Endothelial cell of umbilical vein (primary cell): ENCODE results near the gene CAPS. TPM values are rescaled to one million over a fixed set of nuclear protein-coding genes. Genes with fewer than 3 reads are reported as not detected.

Experiments
- BruUV-seq: library from RNA; stranded (reverse); fragments of 400-500 nt; replicated peaks from 2 replicates; lab custom pipeline; 2021; lab: Mats Ljungman, UMichigan
- CTCF ChIA-PET: fragments of 300-600, 350-600 bp; sonication (Branson Sonifier 250); formaldehyde crosslinking; loops from one replicate; lab custom pipeline; 2021; ENCODE audit warnings: antibody characterized with exemption, inconsistent platforms; lab: Charles Lee
- POLR2A ChIA-PET: fragments of 300-600, 350-600 bp; sonication (Branson Sonifier 250); formaldehyde crosslinking; loops from one replicate; lab custom pipeline; 2021; ENCODE audit warnings: antibody characterized with exemption, inconsistent platforms; lab: Charles Lee
- DNase-seq: peaks from one replicate; pipeline ENCODE4 v3.0.0-alpha.2; 2011; ENCODE audit warnings: low read depth, low spot score
- FAIRE-seq: peaks from 2 replicates; lab custom pipeline; 2011; peaks lifted over from hg19 to GRCh38; lab: Jason Lieb, UNC
- H2AFZ ChIP-seq: 2 replicates; pipeline ENCODE4 v1.6.0; 2012; ENCODE audit warnings: low read depth, low read length, control low read depth, inconsistent platforms
- H3K27ac ChIP-seq: 2 replicates; pipeline ENCODE4 v1.5.1; 2011; ENCODE audit warnings: low read depth, mild to moderate bottlenecking, control low read depth, low read length, moderate library complexity; ENCODE audit not compliant: insufficient read depth
- H3K27me3 ChIP-seq, 2 experiments: 2 replicates each; pipeline versions ENCODE4 v1.6.0 to v1.6.1; 2011; ENCODE audit warnings: low read length in 2 of 2, mixed read lengths in 1 of 2; ENCODE audit not compliant: control insufficient read depth in 2 of 2, insufficient read depth in 2 of 2
- H3K36me3 ChIP-seq, 2 experiments: 2 replicates in 1 of 2; 3 replicates in 1 of 2; pipeline ENCODE4 v1.5.1; 2011; ENCODE audit warnings: low read length in 2 of 2, mild to moderate bottlenecking in 1 of 2, moderate library complexity in 1 of 2; ENCODE audit not compliant: control insufficient read depth in 2 of 2, insufficient read depth in 2 of 2; ENCODE audit errors: extremely low read depth in 1 of 2
- H3K4me1 ChIP-seq: 3 replicates; pipeline ENCODE4 v1.5.1; 2011; ENCODE audit warnings: mild to moderate bottlenecking, low read length; ENCODE audit not compliant: control insufficient read depth, insufficient read depth; ENCODE audit errors: extremely low read depth
- H3K4me2 ChIP-seq: 2 replicates; pipeline ENCODE4 v1.6.1; 2011; ENCODE audit warnings: low read length, control low read depth, mixed read lengths; ENCODE audit not compliant: insufficient read depth
- H3K4me3 ChIP-seq, 3 experiments: fragments of 200-600 bp in 1 of 3; sonication (generic), shearing (Covaris generic) in 1 of 3; replicated peaks in 1 of 3; 2 replicates each; pipeline ENCODE4 v1.5.1; 2011 to 2016; ENCODE audit warnings: control low read depth in 3 of 3, low read length in 3 of 3, mild to moderate bottlenecking in 2 of 3, inconsistent platforms in 1 of 3, low read depth in 1 of 3, moderate library complexity in 1 of 3; ENCODE audit not compliant: insufficient read depth in 1 of 3
- H3K79me2 ChIP-seq: 2 replicates; pipeline ENCODE4 v1.6.0; 2012; ENCODE audit warnings: low read length, inconsistent platforms; ENCODE audit not compliant: control insufficient read depth, insufficient read depth
- H3K9ac ChIP-seq: replicated peaks from 2 replicates; pipeline ENCODE3; 2011; ENCODE audit warnings: low read length, control low read depth; ENCODE audit not compliant: insufficient read depth; ENCODE audit errors: extremely low read depth
- H3K9me1 ChIP-seq: replicated peaks from 3 replicates; pipeline ENCODE4 v1.6.0; 2011; ENCODE audit warnings: mild to moderate bottlenecking, low read length; ENCODE audit not compliant: control insufficient read depth, insufficient read depth; ENCODE audit errors: extremely low read depth
- H3K9me3 ChIP-seq: replicated peaks from 2 replicates; pipeline ENCODE4 v1.5.1; 2012; ENCODE audit warnings: low read length, inconsistent platforms; ENCODE audit not compliant: control insufficient read depth, insufficient read depth
- H4K20me1 ChIP-seq: replicated peaks from 2 replicates; pipeline ENCODE3; 2011; ENCODE audit warnings: mild to moderate bottlenecking, low read length; ENCODE audit not compliant: control insufficient read depth, insufficient read depth; ENCODE audit errors: extremely low read depth
- CTCF ChIP-seq, 2 donors: IDR thresholded peaks; 1 replicate in 1 of 2; 2 replicates in 1 of 2; pipeline ENCODE4 v1.5.1; 2011; ENCODE audit warnings: low read length in 2 of 2, mild to moderate bottlenecking in 2 of 2, moderate library complexity in 2 of 2, control low read depth in 1 of 2, inconsistent platforms in 1 of 2, low read depth in 1 of 2; ENCODE audit not compliant: insufficient read depth in 1 of 2; ENCODE audit errors: extremely low read depth in 1 of 2
- EZH2 ChIP-seq: IDR thresholded peaks from 2 replicates; pipeline ENCODE4 v1.6.1; 2012; ENCODE audit warnings: borderline replicate concordance, low read depth, mild to moderate bottlenecking, moderate library complexity, low read length, inconsistent platforms; ENCODE audit not compliant: severe bottlenecking
- FOS ChIP-seq: IDR thresholded peaks from 2 replicates; pipeline ENCODE4 v1.6.1; 2011; ENCODE audit warnings: mild to moderate bottlenecking, low read length, moderate library complexity, borderline replicate concordance; ENCODE audit not compliant: insufficient read depth
- GATA2 ChIP-seq: IDR thresholded peaks from 2 replicates; pipeline ENCODE4 v1.7.0; 2011; ENCODE audit warnings: low read depth, mild to moderate bottlenecking, moderate library complexity, mixed read lengths, low read length; ENCODE audit not compliant: insufficient read length, insufficient read depth
- JUN ChIP-seq: IDR thresholded peaks from 2 replicates; pipeline ENCODE4 v1.6.1; 2011; ENCODE audit warnings: borderline replicate concordance, low read depth; ENCODE audit not compliant: insufficient read length, insufficient read depth
- MAX ChIP-seq: IDR thresholded peaks from 2 replicates; pipeline ENCODE4 v1.6.1; 2011; ENCODE audit not compliant: insufficient read depth, insufficient read length
- MYC ChIP-seq: IDR thresholded peaks from one replicate; pipeline ENCODE4 v1.6.1; 2011; ENCODE audit warnings: mild to moderate bottlenecking, low read depth, low read length
- POLR2A ChIP-seq: IDR thresholded peaks from 2 replicates; pipeline ENCODE4 v1.6.1; 2012; ENCODE audit warnings: low read depth, mild to moderate bottlenecking, control low read depth, low read length
- POLR2AphosphoS5 ChIP-seq: IDR thresholded peaks from 2 replicates; pipeline ENCODE4 v1.6.1; 2012; ENCODE audit warnings: low read depth, mild to moderate bottlenecking, control low read depth, low read length, moderate library complexity; ENCODE audit not compliant: insufficient read depth
- dilution Hi-C: fragments of 300-500 bp; cut with MboI; formaldehyde crosslinking; loops from one replicate; pipeline ENCODE4 v1.15.0; 2019; ENCODE audit warnings: low sequenced_read_pairs; ENCODE audit not compliant: extremely low pct_ligation_motif_present
- intact Hi-C: fragments of 100-400 bp; cut with micrococcal nuclease; formaldehyde crosslinking; loops from one replicate; pipeline ENCODE4 v1.10.0; 2022
- polyA plus RNA-seq, 4 experiments: library from polyadenylated mRNA; depleted of rRNA in 3 of 4; stranded (reverse) in 3 of 4; unstranded in 1 of 4; fragments of >200 nt; gene quantifications; 2 replicates each; pipeline versions ENCODE4 v1.2.1 to v1.2.3, GENCODE V29; 2011 to 2012; ENCODE audit warnings: missing spikeins in 1 of 4
- total RNA-seq: library from RNA; stranded (reverse); gene quantifications from 2 replicates; pipeline ENCODE4 v1.2.3, GENCODE V29; 2021

The CAPS gene
- total and polyA plus RNA-seq, 2 donors (not counting 3 experiments of a cell fraction or from before 2014, with no cell fraction given) = 6.9 to 8.9 TPM

- Histone ChIP-seq H3K79me2 (peaks cover 83% of the 10 kb centered on the region), H3K9me3 (no peaks in the 10 kb centered on the region), H3K27ac (peak overlapping the region; percentile 36), H3K4me3 (no peak overlapping the region), H3K4me2 (no peak overlapping the region), H3K36me3 (peaks cover 0 to 4% of the 10 kb centered on the region in 2 experiments), H2AFZ (no peak overlapping the region), H3K9ac (no peak overlapping the region), H3K9me1 (no peaks in the 10 kb centered on the region), H3K4me1 (peaks cover 41% of the 10 kb centered on the region), H4K20me1 (no peaks in the 10 kb centered on the region), H3K27me3 (no peaks in the 10 kb centered on the region)
- intact Hi-C loops (no loop called here), dilution Hi-C loops (no loop called here)
- no peak for FAIRE-seq
- POLR2A ChIA-PET = no interaction called here
- BruUV-seq = no TSS peak
- no peak for TF ChIP-seq GATA2
- no peak for TF ChIP-seq MYC
- TF ChIP-seq JUN = no peak
- no peak for TF ChIP-seq POLR2AphosphoS5
- no peak for TF ChIP-seq CTCF (IDR thresholded peaks at IDR 0.05; ENCODE audit: extremely low read depth in 1 of 2, insufficient read depth in 1 of 2, low read depth in 1 of 2, low read length in 2 of 2)
- TF ChIP-seq MAX = no peak
- no peak for TF ChIP-seq FOS
- TF ChIP-seq EZH2 = no peak
- TF ChIP-seq POLR2A = no peak
- no peak for DNase-seq
- CTCF ChIA-PET = interaction anchor here (0.8 to 7.2 kb wide), 8 partner anchors 10 to 148 kb away, joined by 3 to 46 read pairs (median 3); no protein-coding TSS in a partner anchor
Observed at GRCh38 chr19:5952193-5953029, 38.4 kb downstream of the CAPS start.
